Astrocyte (in vitro differentiated cells and primary cell): ENCODE data around the gene PLXDC2. TPM values are rescaled to one million over a fixed set of nuclear protein-coding genes. Genes with fewer than 3 reads are reported as not detected.

Experiments
- DNase-seq: peaks from one replicate; pipeline ENCODE4 v3.0.0-alpha.2; 2010; ENCODE audit warnings: low read depth
- FAIRE-seq: peaks from 2 replicates; lab custom pipeline; 2011; peaks lifted over from hg19 to GRCh38; lab: Jason Lieb, UNC
- H2AFZ ChIP-seq: 2 replicates; pipeline ENCODE4 v1.6.0; 2012; ENCODE audit warnings: low read depth, low read length, inconsistent platforms
- H3K27ac ChIP-seq: 2 replicates; pipeline ENCODE4 v1.5.1; 2011; ENCODE audit warnings: low read depth, low read length, inconsistent platforms
- H3K27me3 ChIP-seq: 2 replicates; pipeline ENCODE4 v1.6.0; 2011; ENCODE audit warnings: low read length, inconsistent platforms; ENCODE audit not compliant: insufficient read depth
- H3K36me3 ChIP-seq: 2 replicates; pipeline ENCODE4 v1.5.1; 2011; ENCODE audit warnings: low read length, inconsistent platforms; ENCODE audit not compliant: insufficient read depth
- H3K4me1 ChIP-seq: 2 replicates; pipeline ENCODE4 v1.5.1; 2011; ENCODE audit warnings: low read length, inconsistent platforms; ENCODE audit not compliant: insufficient read depth
- H3K4me2 ChIP-seq: 2 replicates; pipeline ENCODE4 v1.6.0; 2012; ENCODE audit warnings: low read length, inconsistent platforms
- H3K4me3 ChIP-seq: 2 replicates; pipeline ENCODE4 v1.5.1; 2011; ENCODE audit warnings: low read depth, mild to moderate bottlenecking, low read length, inconsistent platforms; ENCODE audit not compliant: insufficient read depth
- H3K79me2 ChIP-seq: 2 replicates; pipeline ENCODE4 v1.6.0; 2012; ENCODE audit warnings: mild to moderate bottlenecking, low read length, inconsistent platforms; ENCODE audit not compliant: insufficient read depth
- H3K9ac ChIP-seq: 2 replicates; pipeline ENCODE4 v1.6.0; 2012; ENCODE audit warnings: mild to moderate bottlenecking, low read length, inconsistent platforms
- H3K9me3 ChIP-seq: 2 replicates; pipeline ENCODE4 v1.5.1; 2012; ENCODE audit warnings: low read depth, mild to moderate bottlenecking, low read length, inconsistent platforms; ENCODE audit not compliant: insufficient read depth
- H4K20me1 ChIP-seq: 2 replicates; pipeline ENCODE4 v1.6.0; 2012; ENCODE audit warnings: low read length, inconsistent platforms; ENCODE audit not compliant: insufficient read depth
- H3K27ac Mint-ChIP-seq: one replicate; pipeline ENCODE4 v1.8.0; 2021; ENCODE audit warnings: mild to moderate bottlenecking, mixed read lengths; ENCODE audit not compliant: unreplicated experiment
- H3K27me3 Mint-ChIP-seq: one replicate; pipeline ENCODE4 v1.8.0; 2021; ENCODE audit warnings: low read depth, mixed read lengths; ENCODE audit not compliant: unreplicated experiment
- H3K36me3 Mint-ChIP-seq: one replicate; pipeline ENCODE4 v1.8.0; 2021; ENCODE audit warnings: low read depth, mixed read lengths; ENCODE audit not compliant: unreplicated experiment
- H3K4me1 Mint-ChIP-seq: one replicate; pipeline ENCODE4 v1.8.0; 2021; ENCODE audit warnings: low read depth, mixed read lengths; ENCODE audit not compliant: unreplicated experiment
- H3K4me3 Mint-ChIP-seq: one replicate; pipeline ENCODE4 v1.8.0; 2021; ENCODE audit warnings: mild to moderate bottlenecking, moderate library complexity, mixed read lengths; ENCODE audit not compliant: unreplicated experiment
- H3K9me3 Mint-ChIP-seq: one replicate; pipeline ENCODE4 v1.8.0; 2021; ENCODE audit warnings: mild to moderate bottlenecking, mixed read lengths; ENCODE audit not compliant: unreplicated experiment
- EZH2 ChIP-seq: IDR thresholded peaks from 2 replicates; pipeline ENCODE4 v1.6.1; 2012; ENCODE audit warnings: mild to moderate bottlenecking, low read length, inconsistent platforms; ENCODE audit not compliant: insufficient read depth
- total RNA-seq: library from RNA; stranded (reverse); gene quantifications from 2 replicates; pipeline ENCODE4 v1.2.1, GENCODE V29; 2021
- TF ChIP-seq, protein P1 (sequence below): IDR thresholded peaks from 2 replicates; pipeline ENCODE4 v1.5.1; 2011; ENCODE audit warnings: low read depth, mild to moderate bottlenecking, inconsistent platforms, low read length, moderate library complexity; ENCODE audit not compliant: insufficient read depth

PLXDC2 gene
- total RNA-seq, 1 donor from 2014 or later = 36.1 TPM

GRCh38 chr10:20091698-20092097, 275.5 kb downstream of the PLXDC2 start:
- no peak for FAIRE-seq
- peaks cover 2% of the 10 kb centered on the region for H3K4me1 Mint-ChIP-seq
- H3K27me3 ChIP-seq = no peaks in the 10 kb centered on the region

GRCh38 chr10:20093600-20093999, 277.4 kb downstream of the PLXDC2 start:
- Histone ChIP-seq H3K27me3 (no peaks in the 10 kb centered on the region), H3K9me3 (no peaks in the 10 kb centered on the region), H3K4me1 (no peaks in the 10 kb centered on the region), H3K79me2 (no peaks in the 10 kb centered on the region), H3K27ac (no peak overlapping the region), H2AFZ (no peak overlapping the region), H3K4me3 (no peak overlapping the region), H3K4me2 (no peak overlapping the region), H4K20me1 (no peaks in the 10 kb centered on the region), H3K36me3 (no peaks in the 10 kb centered on the region), H3K9ac (no peak overlapping the region)
- no peaks in the 10 kb centered on the region for H3K36me3 Mint-ChIP-seq
- peaks cover 2% of the 10 kb centered on the region for H3K9me3 Mint-ChIP-seq
- H3K27ac Mint-ChIP-seq = no peak overlapping the region
- DNase-seq (no peak), FAIRE-seq (no peak)
- TF ChIP-seq EZH2 = no peak
- TF ChIP-seq, protein P1, sequence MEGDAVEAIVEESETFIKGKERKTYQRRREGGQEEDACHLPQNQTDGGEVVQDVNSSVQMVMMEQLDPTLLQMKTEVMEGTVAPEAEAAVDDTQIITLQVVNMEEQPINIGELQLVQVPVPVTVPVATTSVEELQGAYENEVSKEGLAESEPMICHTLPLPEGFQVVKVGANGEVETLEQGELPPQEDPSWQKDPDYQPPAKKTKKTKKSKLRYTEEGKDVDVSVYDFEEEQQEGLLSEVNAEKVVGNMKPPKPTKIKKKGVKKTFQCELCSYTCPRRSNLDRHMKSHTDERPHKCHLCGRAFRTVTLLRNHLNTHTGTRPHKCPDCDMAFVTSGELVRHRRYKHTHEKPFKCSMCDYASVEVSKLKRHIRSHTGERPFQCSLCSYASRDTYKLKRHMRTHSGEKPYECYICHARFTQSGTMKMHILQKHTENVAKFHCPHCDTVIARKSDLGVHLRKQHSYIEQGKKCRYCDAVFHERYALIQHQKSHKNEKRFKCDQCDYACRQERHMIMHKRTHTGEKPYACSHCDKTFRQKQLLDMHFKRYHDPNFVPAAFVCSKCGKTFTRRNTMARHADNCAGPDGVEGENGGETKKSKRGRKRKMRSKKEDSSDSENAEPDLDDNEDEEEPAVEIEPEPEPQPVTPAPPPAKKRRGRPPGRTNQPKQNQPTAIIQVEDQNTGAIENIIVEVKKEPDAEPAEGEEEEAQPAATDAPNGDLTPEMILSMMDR = no peak
- peaks cover 2% of the 10 kb centered on the region for H3K4me1 Mint-ChIP-seq
- H3K4me3 Mint-ChIP-seq = no peak overlapping the region
- H3K27me3 Mint-ChIP-seq = no peaks in the 10 kb centered on the region

More at GRCh38 chr10:20091698-20092097, 275.5 kb downstream of the PLXDC2 start:
- Histone ChIP-seq H3K36me3 (no peaks in the 10 kb centered on the region), H3K79me2 (no peaks in the 10 kb centered on the region), H3K4me1 (no peaks in the 10 kb centered on the region), H3K27ac (no peak overlapping the region), H3K4me2 (no peak overlapping the region), H3K9ac (no peak overlapping the region), H3K4me3 (no peak overlapping the region), H3K9me3 (no peaks in the 10 kb centered on the region), H4K20me1 (no peaks in the 10 kb centered on the region), H2AFZ (no peak overlapping the region)
- TF ChIP-seq, protein P1 = no peak
- TF ChIP-seq EZH2 = no peak
- Mint-ChIP-seq H3K4me3 (no peak overlapping the region), H3K36me3 (no peaks in the 10 kb centered on the region), H3K9me3 (peaks cover 2% of the 10 kb centered on the region), H3K27me3 (no peaks in the 10 kb centered on the region), H3K27ac (no peak overlapping the region)
- DNase-seq = no peak

DNA sequence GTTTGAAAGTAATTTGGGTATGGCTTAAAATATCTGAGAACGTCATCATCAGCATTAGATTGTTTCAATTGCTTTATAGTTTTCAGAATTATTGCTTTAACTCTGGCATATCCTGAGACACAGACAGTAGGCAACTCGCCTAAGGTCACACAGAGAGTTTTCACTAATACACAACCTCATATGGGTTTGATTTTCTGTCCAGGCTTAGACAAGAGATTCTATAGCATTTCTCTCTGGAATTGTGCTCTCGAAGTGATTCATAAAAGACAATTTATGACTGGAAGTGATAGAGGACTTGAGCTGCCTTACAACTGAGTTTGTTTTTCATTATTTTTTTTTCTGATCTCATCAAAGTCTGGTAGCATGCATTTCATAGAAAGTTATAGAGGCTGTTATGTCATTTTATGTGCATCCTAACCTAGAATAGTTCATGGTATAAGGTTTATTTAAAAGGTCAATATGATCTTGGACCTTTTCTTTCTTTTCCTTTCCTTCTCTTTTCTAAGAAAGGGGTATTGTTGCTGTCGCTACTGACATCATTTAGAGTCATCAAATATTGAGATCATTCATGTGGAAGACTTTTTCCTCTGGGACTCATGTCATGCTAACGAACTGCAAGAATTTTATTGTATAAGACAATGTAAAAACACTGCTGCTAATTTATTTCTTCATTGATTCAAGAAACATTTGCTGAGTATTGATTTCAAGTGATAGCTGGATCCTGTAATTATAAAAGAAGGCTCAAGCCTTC, 278.2 kb downstream of the PLXDC2 start:
- no peak overlapping the region for H3K4me2 ChIP-seq
- H3K27ac Mint-ChIP-seq = no peak overlapping the region
- TF ChIP-seq EZH2 = no peak
- TF ChIP-seq, protein P1 = no peak
- DNase-seq (no peak), FAIRE-seq (no peak)
- no peak overlapping the region for H3K4me3 Mint-ChIP-seq
- no peak overlapping the region for H3K9ac ChIP-seq
- H3K4me1 Mint-ChIP-seq = peaks cover 2% of the 10 kb centered on the region
- H3K4me1 ChIP-seq = peaks cover under 1% of the 10 kb centered on the region
- H3K4me3 ChIP-seq = no peak overlapping the region
- H3K36me3 ChIP-seq = no peaks in the 10 kb centered on the region
- no peaks in the 10 kb centered on the region for H3K36me3 Mint-ChIP-seq
- H2AFZ ChIP-seq = no peak overlapping the region
- no peaks in the 10 kb centered on the region for H4K20me1 ChIP-seq
- H3K9me3 Mint-ChIP-seq = peaks cover 2% of the 10 kb centered on the region
- no peak overlapping the region for H3K27ac ChIP-seq
- H3K27me3 Mint-ChIP-seq = no peaks in the 10 kb centered on the region
- H3K27me3 ChIP-seq = no peaks in the 10 kb centered on the region
- no peaks in the 10 kb centered on the region for H3K79me2 ChIP-seq
- no peaks in the 10 kb centered on the region for H3K9me3 ChIP-seq
